ENCODE measurements around the gene ZNF823. TPM values are rescaled to one million over a fixed set of nuclear protein-coding genes. Genes with fewer than 3 reads are reported as not detected.

Gene ZNF823
- 8.5 TPM for total RNA-seq (ENCODE audit: unreplicated experiment)
- long read RNA-seq, partial matches to known transcripts: 0 of 9 reads
- long read RNA-seq, other reads (novel, unspliced or antisense): 4 of 9 reads

GRCh38 chr19:11738746-11739620 is at the start of gene ZNF823:
Gene ZNF823 (minus strand): TSS chr19:11738946. CDS start chr19:11738819, 127 bp downstream.
- Mint-ChIP-seq H3K27me3 (ENCODE audit: unreplicated experiment) (peaks cover 6% of the 10 kb centered on the region), H3K27ac (ENCODE audit: unreplicated experiment) (peak within 1 kb of the TSS; percentile 95), H3K4me3 (ENCODE audit: unreplicated experiment) (peak within 1 kb of the TSS; percentile 95), H3K9me3 (ENCODE audit: unreplicated experiment) (peaks cover 9% of the 10 kb centered on the region), H3K36me3 (ENCODE audit: unreplicated experiment) (no peaks in the 10 kb centered on the region), H3K4me1 (ENCODE audit: low read depth, unreplicated experiment) (peaks cover 6% of the 10 kb centered on the region)
- no peak for TF ChIP-seq CTCF (IDR thresholded peaks at IDR 0.05; ENCODE audit: partially characterized antibody, unreplicated experiment)
- peak; percentile 98 for DNase-seq

GRCh38 chr19:11787536-11787935 is 48.8 kb upstream of the ZNF823 start:
- peaks cover 11% of the 10 kb centered on the region for H3K9me3 Mint-ChIP-seq (ENCODE audit: unreplicated experiment)
- H3K36me3 Mint-ChIP-seq (ENCODE audit: unreplicated experiment): peaks cover 22% of the 10 kb centered on the region
- DNase-seq: no peak
- no peak for TF ChIP-seq CTCF (IDR thresholded peaks at IDR 0.05; ENCODE audit: partially characterized antibody, unreplicated experiment)
- no peak overlapping the region for H3K27ac Mint-ChIP-seq (ENCODE audit: unreplicated experiment)
- peaks cover 2% of the 10 kb centered on the region for H3K27me3 Mint-ChIP-seq (ENCODE audit: unreplicated experiment)
- no peak overlapping the region for H3K4me3 Mint-ChIP-seq (ENCODE audit: unreplicated experiment)
- no peaks in the 10 kb centered on the region for H3K4me1 Mint-ChIP-seq (ENCODE audit: low read depth, unreplicated experiment)

- Mint-ChIP-seq H3K4me1 (ENCODE audit: low read depth, unreplicated experiment) (no peaks in the 10 kb centered on the region), H3K9me3 (ENCODE audit: unreplicated experiment) (peaks cover 14% of the 10 kb centered on the region), H3K27ac (ENCODE audit: unreplicated experiment) (no peak overlapping the region), H3K27me3 (ENCODE audit: unreplicated experiment) (peaks cover 2% of the 10 kb centered on the region), H3K4me3 (ENCODE audit: unreplicated experiment) (no peak overlapping the region), H3K36me3 (ENCODE audit: unreplicated experiment) (peaks cover 43% of the 10 kb centered on the region)
- TF ChIP-seq CTCF (IDR thresholded peaks at IDR 0.05; ENCODE audit: partially characterized antibody, unreplicated experiment): no peak
- no peak for DNase-seq
Measured at GRCh38 chr19:11784356-11784755, 45.6 kb upstream of the ZNF823 start.

- H3K9me3 Mint-ChIP-seq (ENCODE audit: unreplicated experiment): peaks cover 14% of the 10 kb centered on the region
- no peaks in the 10 kb centered on the region for H3K4me1 Mint-ChIP-seq (ENCODE audit: low read depth, unreplicated experiment)
- no peak for TF ChIP-seq CTCF (IDR thresholded peaks at IDR 0.05; ENCODE audit: partially characterized antibody, unreplicated experiment)
- DNase-seq: no peak
- no peak overlapping the region for H3K4me3 Mint-ChIP-seq (ENCODE audit: unreplicated experiment)
- H3K36me3 Mint-ChIP-seq (ENCODE audit: unreplicated experiment): peaks cover 46% of the 10 kb centered on the region
- H3K27me3 Mint-ChIP-seq (ENCODE audit: unreplicated experiment): peaks cover 2% of the 10 kb centered on the region
- H3K27ac Mint-ChIP-seq (ENCODE audit: unreplicated experiment): no peak overlapping the region
Measured at GRCh38 chr19:11783767-11784166, 45.0 kb upstream of the ZNF823 start.

Measured in glutamatergic neuron (in vitro differentiated cells).